ENCODE results near the gene PYGM.

- TF ChIP-seq CTCF (IDR thresholded peaks at IDR 0.05; ENCODE audit: insufficient read depth, low read length, poor library complexity, severe bottlenecking) (no peak), EZH2phosphoT487 (conservative IDR thresholded peaks at IDR 0.05; ENCODE audit: low read length) (no peak)
These were observed 42.0 kb upstream of the PYGM start for GRCh38 chr11:64801561-64802369.
